HG03354 (cell line): Measurements from ENCODE around the gene CKM.

Experiments
- ATAC-seq: cut with Tn5 transposase; IDR thresholded peaks from one replicate; pipeline ENCODE4 v1.9.1; 2021; ENCODE audit warnings: mild to moderate bottlenecking; ENCODE audit not compliant: unreplicated experiment, poor library complexity, severe bottlenecking

Gene CKM

GRCh38 chr19:45263013-45263412, 59.7 kb downstream of the CKM start:
- ATAC-seq, result no peak

- no peak for ATAC-seq
Measured at GRCh38 chr19:45262570-45262969, 60.1 kb downstream of the CKM start.

GRCh38 chr19:45258862-45259261, 63.8 kb downstream of the CKM start:
- no peak for ATAC-seq

DNA sequence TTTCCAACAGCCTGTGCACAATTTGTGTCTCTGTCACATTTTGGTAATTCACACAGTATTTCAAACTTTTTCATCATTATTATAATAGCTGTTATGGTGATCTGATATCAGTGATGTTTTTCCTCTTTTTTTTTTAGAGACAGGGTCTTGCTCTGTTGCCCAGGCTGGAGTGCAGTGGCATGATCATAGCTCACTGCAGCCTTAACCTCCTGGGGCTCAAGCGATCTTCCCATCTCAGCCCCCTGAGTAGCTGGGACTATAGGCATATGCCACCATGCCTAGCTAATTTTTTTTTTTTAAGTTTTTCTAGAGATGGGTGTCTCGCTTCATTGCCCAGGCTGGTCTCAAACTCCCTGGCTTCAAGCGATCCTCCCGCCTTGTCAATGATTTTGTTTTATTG, 65.8 kb downstream of the CKM start:
- no peak for ATAC-seq
